ENCODE data around the gene PIK3CG. TPM values are rescaled to one million over a fixed set of nuclear protein-coding genes. Genes with fewer than 3 reads are reported as not detected.

PIK3CG gene
- total and polyA plus RNA-seq, 3 donors from 2014 or later = 6.5 to 10.3 (median 9.3) TPM

DNA sequence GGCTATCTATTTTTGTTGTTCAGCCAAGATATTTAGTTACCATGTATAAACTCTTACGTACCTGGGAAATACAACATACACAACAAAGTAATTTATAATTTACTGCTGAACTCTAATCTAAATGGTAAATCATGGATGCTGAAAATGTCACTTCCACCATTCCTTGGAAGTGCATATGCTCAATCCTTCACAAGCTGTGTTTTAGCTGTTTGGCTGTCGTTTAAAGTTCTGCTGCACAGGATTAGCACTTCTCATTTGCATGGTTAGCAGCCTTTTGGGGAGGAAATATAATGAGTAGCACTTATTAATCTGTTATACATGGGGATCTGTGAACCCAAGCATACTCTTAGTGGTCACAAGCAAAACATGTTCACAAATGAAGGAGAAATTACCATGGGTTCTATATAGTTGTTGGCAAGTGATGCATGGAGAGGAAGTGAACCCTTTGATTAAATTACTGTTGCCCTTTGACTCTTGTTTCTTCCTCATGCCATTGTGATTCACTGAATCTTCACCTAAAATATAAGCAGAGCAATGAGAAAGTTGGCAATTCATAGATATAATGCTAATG, 18.5 kb downstream of the PIK3CG start:
- Histone ChIP-seq H3K27ac (no peak overlapping the region), H3K9me3 (no peaks in the 10 kb centered on the region), H3K27me3 (no peaks in the 10 kb centered on the region), H3K4me1 (no peaks in the 10 kb centered on the region), H3K4me3 (no peak overlapping the region), H3K36me3 (ENCODE audit: low read depth, missing control alignments) (no peaks in the 10 kb centered on the region)
- TF ChIP-seq, protein P1, sequence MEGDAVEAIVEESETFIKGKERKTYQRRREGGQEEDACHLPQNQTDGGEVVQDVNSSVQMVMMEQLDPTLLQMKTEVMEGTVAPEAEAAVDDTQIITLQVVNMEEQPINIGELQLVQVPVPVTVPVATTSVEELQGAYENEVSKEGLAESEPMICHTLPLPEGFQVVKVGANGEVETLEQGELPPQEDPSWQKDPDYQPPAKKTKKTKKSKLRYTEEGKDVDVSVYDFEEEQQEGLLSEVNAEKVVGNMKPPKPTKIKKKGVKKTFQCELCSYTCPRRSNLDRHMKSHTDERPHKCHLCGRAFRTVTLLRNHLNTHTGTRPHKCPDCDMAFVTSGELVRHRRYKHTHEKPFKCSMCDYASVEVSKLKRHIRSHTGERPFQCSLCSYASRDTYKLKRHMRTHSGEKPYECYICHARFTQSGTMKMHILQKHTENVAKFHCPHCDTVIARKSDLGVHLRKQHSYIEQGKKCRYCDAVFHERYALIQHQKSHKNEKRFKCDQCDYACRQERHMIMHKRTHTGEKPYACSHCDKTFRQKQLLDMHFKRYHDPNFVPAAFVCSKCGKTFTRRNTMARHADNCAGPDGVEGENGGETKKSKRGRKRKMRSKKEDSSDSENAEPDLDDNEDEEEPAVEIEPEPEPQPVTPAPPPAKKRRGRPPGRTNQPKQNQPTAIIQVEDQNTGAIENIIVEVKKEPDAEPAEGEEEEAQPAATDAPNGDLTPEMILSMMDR (IDR thresholded peaks at IDR 0.05) = no peak
- no peak for TF ChIP-seq POLR2A (IDR thresholded peaks at IDR 0.05)
- WGBS, 2 donors = 61 to 63% methylated on average over 2 of the region's 2 CpGs
- intact Hi-C loops (cut with DNase I; ENCODE audit: low total_unique reads) = no loop called here
- DNase-seq = no peak

DNA sequence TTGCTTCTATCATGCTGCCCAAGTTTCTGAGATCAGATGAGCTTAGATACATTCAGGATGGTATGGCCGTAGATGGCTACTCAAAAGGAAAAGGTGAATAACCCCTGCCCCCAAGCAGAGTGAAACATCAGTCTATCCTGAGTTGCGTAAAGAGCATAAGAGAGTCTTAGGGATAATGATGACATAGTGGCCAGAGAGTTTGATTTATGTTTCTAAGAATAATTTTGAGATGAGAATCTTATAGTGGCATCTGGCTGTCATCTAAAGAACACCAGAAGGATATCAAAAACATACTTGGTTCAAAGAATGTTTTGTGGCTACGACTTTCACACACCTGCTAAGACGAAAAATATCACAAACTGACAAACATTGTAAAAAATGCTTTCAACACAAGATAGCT, 20.6 kb downstream of the PIK3CG start:
- intact Hi-C loops (cut with DNase I; ENCODE audit: low total_unique reads) = no loop called here
- TF ChIP-seq, protein P1 (IDR thresholded peaks at IDR 0.05) = no peak
- no peak for TF ChIP-seq POLR2A (IDR thresholded peaks at IDR 0.05)
- no peaks in the 10 kb centered on the region for H3K9me3 ChIP-seq
- no peak for DNase-seq
- H3K27me3 ChIP-seq = no peaks in the 10 kb centered on the region
- no peak overlapping the region for H3K4me3 ChIP-seq
- no peak overlapping the region for H3K27ac ChIP-seq
- H3K4me1 ChIP-seq = no peaks in the 10 kb centered on the region
- WGBS, 2 donors = 94 to 96% methylated on average over 4 of the region's 4 CpGs
- H3K36me3 ChIP-seq (ENCODE audit: low read depth, missing control alignments) = no peaks in the 10 kb centered on the region

DNA sequence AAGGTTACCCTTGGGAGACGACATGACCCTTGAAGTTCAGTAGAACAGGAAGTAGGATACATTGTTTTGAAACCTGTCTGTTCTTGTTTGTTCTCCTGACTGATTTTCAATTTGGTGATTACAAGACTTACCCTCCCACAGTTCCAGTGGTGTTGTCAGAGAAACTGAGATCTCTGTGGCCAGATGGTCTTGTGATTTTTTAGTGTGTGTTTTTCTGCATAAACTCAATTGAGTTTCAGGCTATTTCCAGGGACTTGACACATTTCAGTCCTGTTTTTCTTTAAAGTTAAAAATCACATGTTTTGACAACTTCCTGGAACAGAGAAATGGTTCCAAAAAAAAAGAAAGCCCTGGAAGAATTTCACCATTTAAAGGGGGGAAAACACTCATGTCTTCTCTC, 22.3 kb downstream of the PIK3CG start:
- Histone ChIP-seq H3K27ac (no peak overlapping the region), H3K27me3 (no peaks in the 10 kb centered on the region), H3K4me1 (no peaks in the 10 kb centered on the region), H3K36me3 (ENCODE audit: low read depth, missing control alignments) (no peaks in the 10 kb centered on the region), H3K9me3 (no peaks in the 10 kb centered on the region), H3K4me3 (no peak overlapping the region)
- TF ChIP-seq POLR2A (IDR thresholded peaks at IDR 0.05) = no peak
- TF ChIP-seq, protein P1 (IDR thresholded peaks at IDR 0.05) = no peak
- DNase-seq = no peak
- WGBS, 2 donors = 38 to 46% methylated on average over 1 of the region's 1 CpG
- intact Hi-C loops (cut with DNase I; ENCODE audit: low total_unique reads) = no loop called here

DNA sequence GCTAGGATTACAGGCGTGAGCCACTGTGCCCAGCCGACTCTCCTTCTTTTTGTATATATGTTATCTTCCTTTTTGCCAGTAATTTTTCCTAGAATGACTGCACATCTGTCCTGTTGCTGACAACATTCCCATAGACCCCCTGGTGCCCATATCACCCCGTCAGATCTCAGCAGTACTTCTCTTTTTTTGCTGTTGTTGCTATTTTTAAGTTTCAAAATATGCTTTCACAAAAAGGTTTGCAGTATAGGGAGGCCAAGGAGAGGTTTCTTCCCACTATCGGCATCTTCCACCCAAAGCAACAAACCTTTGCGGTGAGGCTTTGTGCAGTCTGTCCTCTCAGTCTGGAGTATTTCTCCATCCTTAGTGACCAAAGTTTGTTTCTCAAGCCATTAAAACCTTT, 23.1 kb downstream of the PIK3CG start:
- no peak overlapping the region for H3K4me3 ChIP-seq
- 91 to 93% methylated on average over 5 of the region's 5 CpGs for whole genome bisulfite sequencing, 2 donors
- intact Hi-C loops (cut with DNase I; ENCODE audit: low total_unique reads) = no loop called here
- no peak for DNase-seq
- no peaks in the 10 kb centered on the region for H3K36me3 ChIP-seq (ENCODE audit: low read depth, missing control alignments)
- no peak overlapping the region for H3K27ac ChIP-seq
- no peaks in the 10 kb centered on the region for H3K27me3 ChIP-seq
- TF ChIP-seq POLR2A (IDR thresholded peaks at IDR 0.05) = no peak
- TF ChIP-seq, protein P1 (IDR thresholded peaks at IDR 0.05) = no peak
- H3K4me1 ChIP-seq = no peaks in the 10 kb centered on the region
- H3K9me3 ChIP-seq = no peaks in the 10 kb centered on the region

DNA sequence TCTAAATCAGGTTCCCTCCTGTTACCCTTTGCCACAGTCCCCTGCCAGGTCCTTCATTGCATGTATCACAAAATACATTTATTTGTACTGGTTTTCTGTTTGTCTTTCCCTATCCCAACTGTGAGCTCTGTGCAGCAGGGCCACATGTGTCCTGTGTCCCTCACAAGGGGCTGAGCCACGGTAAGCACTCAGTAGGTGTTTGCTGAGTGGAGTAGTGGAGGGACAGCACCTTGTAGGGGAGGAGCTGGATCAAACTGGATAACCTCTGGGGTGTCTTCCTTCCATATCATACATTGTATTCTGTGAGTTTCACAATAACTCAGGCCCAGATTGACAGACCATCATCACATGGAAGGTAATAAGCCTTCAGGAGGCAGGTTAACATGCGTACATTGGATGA, 25.9 kb downstream of the PIK3CG start:
- DNase-seq = no peak
- WGBS, 2 donors = 96 to 100% methylated on average over 2 of the region's 2 CpGs
- TF ChIP-seq, protein P1 (IDR thresholded peaks at IDR 0.05) = no peak
- no peaks in the 10 kb centered on the region for H3K27me3 ChIP-seq
- H3K27ac ChIP-seq = no peak overlapping the region
- intact Hi-C loops (cut with DNase I; ENCODE audit: low total_unique reads) = no loop called here
- no peaks in the 10 kb centered on the region for H3K9me3 ChIP-seq
- no peaks in the 10 kb centered on the region for H3K36me3 ChIP-seq (ENCODE audit: low read depth, missing control alignments)
- H3K4me3 ChIP-seq = no peak overlapping the region
- H3K4me1 ChIP-seq = no peaks in the 10 kb centered on the region
